H1 (cell line): ENCODE data around the gene ELP4.

ENCODE experiments used
- ATF2 ChIP-seq: IDR thresholded peaks from 2 replicates; pipeline ENCODE4 v1.6.1; 2012; ENCODE audit warnings: low read length, inconsistent platforms
- BCL11A ChIP-seq, 2 experiments: IDR thresholded peaks; one replicate each; pipeline ENCODE4 v1.6.1; 2011; ENCODE audit warnings: low read depth in 2 of 2, low read length in 2 of 2, mild to moderate bottlenecking in 2 of 2
- BRCA1 ChIP-seq: IDR thresholded peaks from 2 replicates; pipeline ENCODE4 v1.6.1; 2012; ENCODE audit warnings: low read depth, low read length, improper control_type of control experiment
- CHD1 ChIP-seq: IDR thresholded peaks from 2 replicates; pipeline ENCODE4 v1.6.1; 2012; ENCODE audit warnings: low read depth, low read length, improper control_type of control experiment
- CREB1 ChIP-seq: IDR thresholded peaks from 2 replicates; pipeline ENCODE4 v1.6.1; 2012; ENCODE audit warnings: inconsistent platforms
- CTCF ChIP-seq, 3 experiments: IDR thresholded peaks; 1 replicate in 2 of 3; 2 replicates in 1 of 3; pipeline versions ENCODE4 v1.5.1 to v1.6.1; 2011; ENCODE audit warnings: low read length in 3 of 3, mild to moderate bottlenecking in 3 of 3, inconsistent platforms in 2 of 3, low read depth in 1 of 3, moderate library complexity in 1 of 3; ENCODE audit not compliant: insufficient read depth in 1 of 3; ENCODE audit errors: control extremely low read depth in 1 of 3
- GABPA ChIP-seq: IDR thresholded peaks from 2 replicates; pipeline ENCODE4 v1.6.1; 2011; ENCODE audit warnings: mild to moderate bottlenecking, low read length, moderate library complexity, borderline replicate concordance; ENCODE audit not compliant: insufficient read depth
- KDM1A ChIP-seq: fragments of 200-600, 300-600 bp; sonication (generic); IDR thresholded peaks from 2 replicates; pipeline ENCODE4 v1.7.1; 2016; ENCODE audit warnings: mild to moderate bottlenecking, low read length, borderline replicate concordance
- MAX ChIP-seq: IDR thresholded peaks from 2 replicates; pipeline ENCODE4 v1.6.1; 2012; ENCODE audit warnings: inconsistent platforms
- POLR2A ChIP-seq, 2 experiments: IDR thresholded peaks; 1 replicate in 1 of 2; 2 replicates in 1 of 2; pipeline ENCODE4 v1.6.1; 2011; ENCODE audit warnings: low read depth in 2 of 2, low read length in 2 of 2, mild to moderate bottlenecking in 2 of 2; ENCODE audit errors: control extremely low read depth in 1 of 2
- POLR2AphosphoS5 ChIP-seq: IDR thresholded peaks from 2 replicates; pipeline ENCODE4 v1.6.1; 2011; ENCODE audit warnings: low read depth, low read length
- SIN3A ChIP-seq, 2 experiments: IDR thresholded peaks in 1 of 2; conservative IDR thresholded peaks in 1 of 2; 2 replicates each; pipeline ENCODE4 v1.6.1; 2011 to 2012; ENCODE audit warnings: low read length in 2 of 2, improper control_type of control experiment in 1 of 2, low read depth in 1 of 2, mild to moderate bottlenecking in 1 of 2
- TCF12 ChIP-seq: IDR thresholded peaks from 2 replicates; pipeline ENCODE4 v1.6.1; 2011; ENCODE audit warnings: low read depth, mild to moderate bottlenecking, low read length
- YY1 ChIP-seq: IDR thresholded peaks from 2 replicates; pipeline ENCODE4 v1.6.1; 2011; ENCODE audit warnings: low read depth, mild to moderate bottlenecking, low read length

- TF ChIP-seq CTCF (IDR thresholded peaks at IDR 0.05; ENCODE audit: control extremely low read depth in 1 of 3, insufficient read depth in 1 of 3, low read depth in 1 of 3, low read length in 3 of 3) (no peak), POLR2AphosphoS5 (no peak), BCL11A (IDR thresholded peaks at IDR 0.05; ENCODE audit: low read depth in 2 of 2, low read length in 2 of 2) (no peak), CREB1 (no peak), SIN3A (conservative IDR thresholded peaks at IDR 0.05 in 1 of 2, IDR thresholded peaks at IDR 0.05 in 1 of 2; ENCODE audit: low read depth in 1 of 2, low read length in 2 of 2) (0 out of 4 replicates have a peak, but pooled peaks of 1 of the 2 experiments have one; percentile 41), MAX (no peak), GABPA (no peak), KDM1A (no peak), POLR2A (IDR thresholded peaks at IDR 0.05; ENCODE audit: control extremely low read depth in 1 of 2, low read depth in 2 of 2, low read length in 2 of 2) (no peak), TCF12 (no peak), BRCA1 (no peak), CHD1 (no peak), ATF2 (no peak), YY1 (no peak)
These were observed 315.6 kb downstream of the ELP4 start for GRCh38 chr11:31824879-31825837.
